Ishikawa (cell line): ENCODE data around the gene MYCL.

ENCODE experiments used
- CEBPB ChIP-seq: IDR thresholded peaks from 2 replicates; pipeline ENCODE4 v1.6.1; 2012
- CREB1 ChIP-seq: IDR thresholded peaks from 2 replicates; pipeline ENCODE4 v1.6.1; 2012; ENCODE audit warnings: low read depth
- EGR1 ChIP-seq: IDR thresholded peaks from 2 replicates; pipeline ENCODE4 v1.6.1; 2012
- EP300 ChIP-seq: IDR thresholded peaks from 2 replicates; pipeline ENCODE4 v1.6.1; 2012; ENCODE audit warnings: borderline replicate concordance
- FOXM1 ChIP-seq: IDR thresholded peaks from 2 replicates; pipeline ENCODE4 v1.6.1; 2012; ENCODE audit warnings: low read depth, borderline replicate concordance
- MAX ChIP-seq: IDR thresholded peaks from 2 replicates; pipeline ENCODE4 v1.6.1; 2012
- NFIC ChIP-seq: IDR thresholded peaks from 2 replicates; pipeline ENCODE4 v1.6.1; 2012
- RAD21 ChIP-seq: IDR thresholded peaks from 2 replicates; pipeline ENCODE4 v1.6.1; 2012; ENCODE audit warnings: low read depth
- REST ChIP-seq: IDR thresholded peaks from 2 replicates; pipeline ENCODE4 v1.6.1; 2012; ENCODE audit warnings: low read depth, mild to moderate bottlenecking
- TAF1 ChIP-seq: IDR thresholded peaks from 2 replicates; pipeline ENCODE4 v1.6.1; 2012; ENCODE audit warnings: low read depth, mild to moderate bottlenecking
- TCF12 ChIP-seq: IDR thresholded peaks from 2 replicates; pipeline ENCODE4 v1.6.1; 2012; ENCODE audit warnings: low read depth
- TEAD4 ChIP-seq: IDR thresholded peaks from 2 replicates; pipeline ENCODE4 v1.6.1; 2012
- USF1 ChIP-seq: IDR thresholded peaks from 2 replicates; pipeline ENCODE4 v1.6.1; 2012
- YY1 ChIP-seq: IDR thresholded peaks from 2 replicates; pipeline ENCODE4 v1.6.1; 2012; ENCODE audit warnings: low read depth
- ZBTB7A ChIP-seq: IDR thresholded peaks from 2 replicates; pipeline ENCODE4 v1.6.1; 2012; ENCODE audit warnings: low read depth

MYCL gene

GRCh38 chr1:39847940-39848339 is 53.8 kb downstream of the MYCL start:
- TF ChIP-seq CEBPB (no peak), MAX (no peak), ZBTB7A (no peak), NFIC (no peak), FOXM1 (no peak), USF1 (no peak), REST (no peak), YY1 (no peak), EGR1 (no peak), CREB1 (no peak), TEAD4 (no peak), TCF12 (no peak), EP300 (no peak), TAF1 (no peak), RAD21 (no peak)

DNA sequence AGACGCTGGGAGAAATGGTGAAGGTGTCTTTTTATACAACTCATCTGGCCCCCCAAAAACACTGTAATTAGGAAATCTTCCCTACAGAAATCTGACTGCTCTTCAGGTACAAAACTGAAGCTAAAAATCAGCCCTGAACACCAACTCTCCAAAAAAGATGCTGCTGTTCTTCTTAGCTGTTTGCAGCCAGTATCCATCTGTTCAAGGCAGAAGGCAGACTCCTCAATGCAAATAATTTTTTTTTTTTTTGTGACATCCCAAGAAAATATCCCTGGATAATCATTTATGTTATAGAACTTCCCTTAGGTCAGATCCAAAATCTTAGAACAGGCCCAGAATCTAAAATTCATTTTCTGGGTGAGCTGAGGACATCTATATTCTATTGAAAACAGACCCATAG is 54.9 kb downstream of the MYCL start:
- no peak for TF ChIP-seq TCF12
- no peak for TF ChIP-seq EGR1
- TF ChIP-seq RAD21 = no peak
- no peak for TF ChIP-seq FOXM1
- TF ChIP-seq TAF1 = no peak
- TF ChIP-seq TEAD4 = no peak

DNA sequence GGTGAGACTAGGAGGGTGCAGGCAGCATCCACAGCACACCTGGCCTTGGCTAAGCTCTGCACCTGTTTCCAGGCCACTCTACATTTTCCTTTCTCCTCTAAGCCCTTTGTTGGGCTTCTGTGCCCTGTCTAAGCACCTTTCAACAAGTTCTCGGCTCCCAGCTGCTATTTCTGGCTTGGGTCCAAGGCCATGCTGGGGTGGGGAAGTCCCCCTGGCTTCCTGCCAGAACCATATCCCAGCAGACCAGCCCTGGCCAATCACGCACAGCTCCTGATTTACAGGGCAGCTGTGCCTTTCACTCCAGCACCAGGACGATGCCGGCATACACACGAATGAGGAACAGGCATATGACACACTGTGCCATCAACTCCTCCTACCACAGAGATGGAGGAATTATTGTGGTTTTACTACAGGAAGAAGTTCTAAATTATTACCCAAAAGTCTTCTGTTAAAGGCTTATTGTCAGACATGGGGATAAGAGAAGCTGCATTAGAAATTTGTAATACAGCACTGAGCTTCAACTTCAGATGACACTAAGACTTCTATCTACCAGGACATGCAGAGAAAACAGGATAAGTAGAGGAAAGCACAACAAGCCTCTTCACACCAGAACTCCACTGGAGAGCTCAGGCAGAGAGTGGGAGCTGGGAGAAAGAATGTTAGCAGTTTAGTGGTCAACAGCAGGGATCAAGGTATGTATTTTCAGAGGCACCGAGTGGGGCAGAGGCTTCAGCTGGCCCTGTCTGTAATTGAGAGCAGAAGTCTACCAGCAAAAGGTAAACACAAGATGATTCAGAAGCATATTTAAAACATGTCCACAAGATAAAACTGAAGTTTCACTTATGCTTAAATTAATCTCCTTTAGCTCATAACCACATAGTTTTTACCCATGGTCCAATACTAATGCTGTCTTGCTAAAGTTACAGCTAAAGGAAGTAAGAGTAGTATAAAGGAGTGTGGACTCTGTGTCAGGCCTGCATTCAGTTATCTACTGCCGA is 55.8 kb downstream of the MYCL start:
- TF ChIP-seq RAD21 (no peak), MAX (no peak), USF1 (no peak), NFIC (peak; percentile 98), CEBPB (no peak), REST (no peak), FOXM1 (no peak), CREB1 (no peak), TEAD4 (no peak), EGR1 (no peak), YY1 (no peak), TAF1 (no peak), TCF12 (peak; percentile 63), ZBTB7A (no peak)
